ENCODE results near the gene ASS1. TPM values are rescaled to one million over a fixed set of nuclear protein-coding genes. Genes with fewer than 3 reads are reported as not detected.

The ASS1 gene
- total RNA-seq, 1 experiment from 2014 or later, result 26.2 TPM

DNA sequence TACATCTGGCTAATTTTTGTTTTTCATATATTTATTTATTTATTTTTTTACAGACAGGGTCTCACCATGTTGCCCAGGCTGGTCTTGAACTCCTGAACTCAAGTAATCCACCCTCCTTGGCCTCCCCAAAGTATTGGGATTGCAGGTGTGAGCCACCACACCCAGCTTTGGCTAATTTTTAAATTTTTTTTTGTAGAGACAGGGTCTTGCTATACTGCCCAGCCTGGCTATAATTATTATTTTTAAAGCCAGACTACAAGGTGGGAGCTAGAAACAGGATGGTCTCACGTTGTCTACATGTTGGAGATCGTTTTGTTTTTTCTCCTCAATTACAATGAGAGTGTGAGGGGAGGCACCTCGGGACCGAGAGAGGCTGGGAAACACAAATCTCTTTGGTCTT is 23.8 kb downstream of the ASS1 start:
- Histone ChIP-seq H3K27me3 (ENCODE audit: control insufficient read depth, insufficient read depth, low read length) (no peaks in the 10 kb centered on the region), H3K9me3 (ENCODE audit: control insufficient read depth, insufficient read depth, low read depth, low read length) (no peaks in the 10 kb centered on the region), H3K27ac (ENCODE audit: low read length) (no peak overlapping the region), H3K4me3 (ENCODE audit: low read depth in 2 of 2, low read length in 2 of 2) (no peak overlapping the region), H3K4me1 (ENCODE audit: control insufficient read depth, insufficient read depth, low read length) (no peaks in the 10 kb centered on the region), H3K36me3 (ENCODE audit: control insufficient read depth, insufficient read depth, low read length) (no peaks in the 10 kb centered on the region)
- POLR2A ChIA-PET, result no interaction called here
- no TSS peak for BruUV-seq (replicated peaks)
- DNase-seq (ENCODE audit: low read depth, low spot score) (no peak), ATAC-seq (no peak)
- CTCF ChIA-PET, result no interaction called here
- in situ Hi-C loops (cut with HindIII; ENCODE audit: low pct_unique_long_range_greater_than_20kb, low sequenced_read_pairs) (no loop called here), intact Hi-C loops (cut with micrococcal nuclease; ENCODE audit: unreplicated experiment) (no loop called here)
- TF ChIP-seq, protein P1, sequence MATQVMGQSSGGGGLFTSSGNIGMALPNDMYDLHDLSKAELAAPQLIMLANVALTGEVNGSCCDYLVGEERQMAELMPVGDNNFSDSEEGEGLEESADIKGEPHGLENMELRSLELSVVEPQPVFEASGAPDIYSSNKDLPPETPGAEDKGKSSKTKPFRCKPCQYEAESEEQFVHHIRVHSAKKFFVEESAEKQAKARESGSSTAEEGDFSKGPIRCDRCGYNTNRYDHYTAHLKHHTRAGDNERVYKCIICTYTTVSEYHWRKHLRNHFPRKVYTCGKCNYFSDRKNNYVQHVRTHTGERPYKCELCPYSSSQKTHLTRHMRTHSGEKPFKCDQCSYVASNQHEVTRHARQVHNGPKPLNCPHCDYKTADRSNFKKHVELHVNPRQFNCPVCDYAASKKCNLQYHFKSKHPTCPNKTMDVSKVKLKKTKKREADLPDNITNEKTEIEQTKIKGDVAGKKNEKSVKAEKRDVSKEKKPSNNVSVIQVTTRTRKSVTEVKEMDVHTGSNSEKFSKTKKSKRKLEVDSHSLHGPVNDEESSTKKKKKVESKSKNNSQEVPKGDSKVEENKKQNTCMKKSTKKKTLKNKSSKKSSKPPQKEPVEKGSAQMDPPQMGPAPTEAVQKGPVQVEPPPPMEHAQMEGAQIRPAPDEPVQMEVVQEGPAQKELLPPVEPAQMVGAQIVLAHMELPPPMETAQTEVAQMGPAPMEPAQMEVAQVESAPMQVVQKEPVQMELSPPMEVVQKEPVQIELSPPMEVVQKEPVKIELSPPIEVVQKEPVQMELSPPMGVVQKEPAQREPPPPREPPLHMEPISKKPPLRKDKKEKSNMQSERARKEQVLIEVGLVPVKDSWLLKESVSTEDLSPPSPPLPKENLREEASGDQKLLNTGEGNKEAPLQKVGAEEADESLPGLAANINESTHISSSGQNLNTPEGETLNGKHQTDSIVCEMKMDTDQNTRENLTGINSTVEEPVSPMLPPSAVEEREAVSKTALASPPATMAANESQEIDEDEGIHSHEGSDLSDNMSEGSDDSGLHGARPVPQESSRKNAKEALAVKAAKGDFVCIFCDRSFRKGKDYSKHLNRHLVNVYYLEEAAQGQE (IDR thresholded peaks at IDR 0.05; ENCODE audit: insufficient read depth in 1 of 2, low read depth in 2 of 2, low read length in 1 of 2), result no peak
- TF ChIP-seq POLR2AphosphoS5 (IDR thresholded peaks at IDR 0.05; ENCODE audit: low read depth, low read length), result no peak
- TF ChIP-seq SIN3A (IDR thresholded peaks at IDR 0.05; ENCODE audit: borderline replicate concordance, insufficient read depth, low read depth, low read length), result no peak

DNA sequence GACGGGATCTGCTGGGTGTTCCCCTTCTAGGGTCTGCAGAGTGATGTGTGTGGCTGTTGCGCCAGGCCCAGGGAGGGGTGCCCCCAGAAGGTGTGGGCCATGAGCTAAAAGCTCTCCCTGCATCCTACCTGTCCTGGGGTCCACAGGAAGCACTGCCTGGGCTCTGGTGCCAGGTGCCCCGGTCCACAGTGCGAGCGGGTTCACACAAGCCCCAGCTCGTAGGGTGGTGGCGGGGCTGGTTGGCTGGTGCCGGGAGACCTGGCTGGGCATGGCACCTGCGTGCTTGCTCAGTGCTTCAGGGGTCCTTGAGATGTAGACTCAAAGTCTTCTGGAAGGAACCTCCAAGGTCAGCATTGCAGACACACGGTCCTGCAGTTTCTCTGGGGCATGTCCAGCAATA is 25.5 kb downstream of the ASS1 start:
- no peaks in the 10 kb centered on the region for H3K27me3 ChIP-seq (ENCODE audit: control insufficient read depth, insufficient read depth, low read length)
- H3K27ac ChIP-seq (ENCODE audit: low read length), result no peak overlapping the region
- intact Hi-C loops (cut with micrococcal nuclease; ENCODE audit: unreplicated experiment) (no loop called here), in situ Hi-C loops (cut with HindIII; ENCODE audit: low pct_unique_long_range_greater_than_20kb, low sequenced_read_pairs) (no loop called here)
- H3K36me3 ChIP-seq (ENCODE audit: control insufficient read depth, insufficient read depth, low read length), result no peaks in the 10 kb centered on the region
- ChIA-PET CTCF (no interaction called here), POLR2A (no interaction called here)
- no peak overlapping the region for H3K4me3 ChIP-seq (ENCODE audit: low read depth in 2 of 2, low read length in 2 of 2)
- no peak for DNase-seq (ENCODE audit: low read depth, low spot score)
- TF ChIP-seq TCF7L2 (IDR thresholded peaks at IDR 0.05; ENCODE audit: low read depth, low read length) (no peak), SIN3A (IDR thresholded peaks at IDR 0.05; ENCODE audit: borderline replicate concordance, insufficient read depth, low read depth, low read length) (no peak), POLR2AphosphoS5 (IDR thresholded peaks at IDR 0.05; ENCODE audit: low read depth, low read length) (no peak)
- TF ChIP-seq, protein P1 (IDR thresholded peaks at IDR 0.05; ENCODE audit: insufficient read depth in 1 of 2, low read depth in 2 of 2, low read length in 1 of 2), result no peak
- TF ChIP-seq, protein P2, sequence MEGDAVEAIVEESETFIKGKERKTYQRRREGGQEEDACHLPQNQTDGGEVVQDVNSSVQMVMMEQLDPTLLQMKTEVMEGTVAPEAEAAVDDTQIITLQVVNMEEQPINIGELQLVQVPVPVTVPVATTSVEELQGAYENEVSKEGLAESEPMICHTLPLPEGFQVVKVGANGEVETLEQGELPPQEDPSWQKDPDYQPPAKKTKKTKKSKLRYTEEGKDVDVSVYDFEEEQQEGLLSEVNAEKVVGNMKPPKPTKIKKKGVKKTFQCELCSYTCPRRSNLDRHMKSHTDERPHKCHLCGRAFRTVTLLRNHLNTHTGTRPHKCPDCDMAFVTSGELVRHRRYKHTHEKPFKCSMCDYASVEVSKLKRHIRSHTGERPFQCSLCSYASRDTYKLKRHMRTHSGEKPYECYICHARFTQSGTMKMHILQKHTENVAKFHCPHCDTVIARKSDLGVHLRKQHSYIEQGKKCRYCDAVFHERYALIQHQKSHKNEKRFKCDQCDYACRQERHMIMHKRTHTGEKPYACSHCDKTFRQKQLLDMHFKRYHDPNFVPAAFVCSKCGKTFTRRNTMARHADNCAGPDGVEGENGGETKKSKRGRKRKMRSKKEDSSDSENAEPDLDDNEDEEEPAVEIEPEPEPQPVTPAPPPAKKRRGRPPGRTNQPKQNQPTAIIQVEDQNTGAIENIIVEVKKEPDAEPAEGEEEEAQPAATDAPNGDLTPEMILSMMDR (IDR thresholded peaks at IDR 0.05), result no peak
- no TSS peak for BruUV-seq (replicated peaks)
- H3K4me1 ChIP-seq (ENCODE audit: control insufficient read depth, insufficient read depth, low read length), result no peaks in the 10 kb centered on the region
- no peaks in the 10 kb centered on the region for H3K9me3 ChIP-seq (ENCODE audit: control insufficient read depth, insufficient read depth, low read depth, low read length)
- no peak for ATAC-seq
